IMR-90 (cell line): ENCODE data around the gene DNMT3B. TPM values are rescaled to one million over a fixed set of nuclear protein-coding genes. Genes with fewer than 3 reads are reported as not detected.

Experiments used
- ATAC-seq: fragments of 200-7000 bp; cut with Tn5 transposase; 2 replicates; pipeline ENCODE4 v1.9.1; 2020; ENCODE audit warnings: low read depth, mild to moderate bottlenecking, moderate library complexity
- BruUV-seq: library from RNA; stranded (reverse); fragments of 400-500 nt; replicated peaks from 2 replicates; lab custom pipeline; 2021; lab: Mats Ljungman, UMichigan
- CTCF ChIA-PET: fragments of 300-600 bp; formaldehyde crosslinking; extraction: SDS; loops from one replicate; lab custom pipeline; 2021; ENCODE audit warnings: antibody characterized with exemption; lab: Yijun Ruan, JAX
- POLR2A ChIA-PET: fragments of 300-600 bp; sonication (Branson Sonifier 250); formaldehyde crosslinking; loops from one replicate; lab custom pipeline; 2022; ENCODE audit warnings: antibody characterized with exemption; ENCODE audit not compliant: unreplicated experiment; lab: Charles Lee
- DNase-seq: peaks from one replicate; pipeline ENCODE4 v3.0.0; 2013
- H2AFZ ChIP-seq: replicated peaks from 2 replicates; pipeline ENCODE3; 2013; ENCODE audit warnings: low read length, mild to moderate bottlenecking; ENCODE audit not compliant: poor library complexity
- H2AK5ac ChIP-seq: 2 replicates; pipeline ENCODE4 v1.6.1; 2013; ENCODE audit warnings: low read depth, low read length, inconsistent platforms
- H2AK9ac ChIP-seq: replicated peaks from 2 replicates; pipeline ENCODE3; 2013; ENCODE audit warnings: mild to moderate bottlenecking, low read depth, low read length, moderate library complexity; ENCODE audit not compliant: poor library complexity
- H2BK120ac ChIP-seq: 2 replicates; pipeline ENCODE4 v1.6.1; 2013; ENCODE audit warnings: low read depth, low read length, inconsistent platforms
- H2BK15ac ChIP-seq: 3 replicates; pipeline ENCODE4 v1.6.1; 2013; ENCODE audit warnings: low read depth, low read length, inconsistent platforms
- H2BK20ac ChIP-seq: 2 replicates; pipeline ENCODE4 v1.6.1; 2013; ENCODE audit warnings: low read depth, mild to moderate bottlenecking, inconsistent platforms, low read length, moderate library complexity
- H2BK5ac ChIP-seq: 2 replicates; pipeline ENCODE4 v1.6.1; 2013; ENCODE audit warnings: mild to moderate bottlenecking, low read depth, low read length, inconsistent platforms; ENCODE audit not compliant: poor library complexity, severe bottlenecking
- H3K14ac ChIP-seq: replicated peaks from 2 replicates; pipeline ENCODE4 v1.6.1; 2013; ENCODE audit warnings: low read depth, low read length, inconsistent platforms
- H3K18ac ChIP-seq: 2 replicates; pipeline ENCODE4 v1.6.1; 2013; ENCODE audit warnings: low read depth, low read length, control low read depth
- H3K23ac ChIP-seq: 2 replicates; pipeline ENCODE4 v1.6.1; 2013; ENCODE audit warnings: low read depth, low read length, inconsistent platforms
- H3K27ac ChIP-seq: 2 replicates; pipeline ENCODE4 v1.5.1; 2013; ENCODE audit warnings: mild to moderate bottlenecking, control low read depth, low read length; ENCODE audit not compliant: insufficient read depth
- H3K27me3 ChIP-seq: 2 replicates; pipeline ENCODE4 v1.6.1; 2013; ENCODE audit warnings: low read length; ENCODE audit not compliant: control insufficient read depth, insufficient read depth
- H3K36me3 ChIP-seq: 2 replicates; pipeline ENCODE4 v1.6.1; 2013; ENCODE audit warnings: low read length, mixed read lengths; ENCODE audit not compliant: control insufficient read depth, insufficient read depth
- H3K4ac ChIP-seq: 2 replicates; pipeline ENCODE4 v1.6.1; 2013; ENCODE audit warnings: low read depth, low read length, inconsistent platforms
- H3K4me1 ChIP-seq: 2 replicates; pipeline ENCODE4 v1.6.1; 2013; ENCODE audit warnings: low read length, mixed read lengths; ENCODE audit not compliant: control insufficient read depth, insufficient read depth
- H3K4me2 ChIP-seq: 2 replicates; pipeline ENCODE4 v1.6.1; 2013; ENCODE audit warnings: low read depth, mild to moderate bottlenecking, control low read depth, low read length, moderate library complexity
- H3K4me3 ChIP-seq: 2 replicates; pipeline ENCODE4 v1.5.1; 2013; ENCODE audit warnings: low read depth, mild to moderate bottlenecking, control low read depth, low read length, moderate library complexity; ENCODE audit not compliant: insufficient read depth
- H3K56ac ChIP-seq: 2 replicates; pipeline ENCODE4 v1.6.1; 2013; ENCODE audit warnings: low read length, inconsistent platforms; ENCODE audit not compliant: insufficient read depth; ENCODE audit errors: extremely low read depth
- H3K79me1 ChIP-seq, 2 experiments: 2 replicates each; pipeline ENCODE4 v1.6.1; 2013; ENCODE audit warnings: low read length in 2 of 2, inconsistent platforms in 1 of 2, low read depth in 1 of 2
- H3K9ac ChIP-seq: 2 replicates; pipeline ENCODE4 v1.6.1; 2013; ENCODE audit warnings: low read depth, low read length, control low read depth
- H3K9me1 ChIP-seq: 2 replicates; pipeline ENCODE4 v1.6.1; 2013; ENCODE audit warnings: low read length, inconsistent platforms; ENCODE audit not compliant: insufficient read depth
- H3K9me3 ChIP-seq: 2 replicates; pipeline ENCODE4 v1.6.1; 2013; ENCODE audit warnings: low read length; ENCODE audit not compliant: control insufficient read depth, insufficient read depth
- H4K20me1 ChIP-seq: 2 replicates; pipeline ENCODE4 v1.6.1; 2013; ENCODE audit warnings: low read length, inconsistent platforms; ENCODE audit not compliant: insufficient read depth
- H4K5ac ChIP-seq: 2 replicates; pipeline ENCODE4 v1.6.1; 2013; ENCODE audit warnings: mild to moderate bottlenecking, low read depth, low read length, control low read depth
- H4K8ac ChIP-seq, 2 experiments: 2 replicates each; pipeline ENCODE4 v1.6.1; 2013; ENCODE audit warnings: low read depth in 2 of 2, low read length in 2 of 2, control low read depth in 1 of 2, inconsistent platforms in 1 of 2
- H4K91ac ChIP-seq: 2 replicates; pipeline ENCODE4 v1.6.1; 2013; ENCODE audit warnings: low read depth, low read length, inconsistent platforms; ENCODE audit not compliant: insufficient read depth
- MXI1 ChIP-seq: IDR thresholded peaks from 2 replicates; pipeline ENCODE4 v1.6.1; 2012; ENCODE audit warnings: low read depth, mild to moderate bottlenecking, low read length, moderate library complexity, borderline replicate concordance
- RFX5 ChIP-seq: IDR thresholded peaks from 2 replicates; pipeline ENCODE4 v1.8.0; 2012; ENCODE audit warnings: low read depth, mild to moderate bottlenecking, low read length, moderate library complexity
- WGBS, 2 experiments: methylation state at CpG; one replicate each; pipeline versions ENCODE4 v1.1.5 to v1.1.7; 2013; ENCODE audit warnings: missing lambda C conversion rate in 2 of 2; ENCODE audit not compliant: insufficient read length in 1 of 2; ENCODE audit errors: extremely low coverage in 2 of 2; 5-methylcytosine and 5-hydroxymethylcytosine counted together
- dilution Hi-C: fragments of 300-500 bp; cut with HindIII; formaldehyde crosslinking; loops from one replicate; pipeline ENCODE4 v1.14.3; 2018; ENCODE audit warnings: low sequenced_read_pairs; ENCODE audit not compliant: unreplicated experiment
- in situ Hi-C: fragments of 300-500 bp; cut with MboI; formaldehyde crosslinking; loops from 3 replicates; pipeline ENCODE4 v1.14.3; 2019; ENCODE audit warnings: low sequenced_read_pairs, inconsistent platforms, mixed read lengths
- intact Hi-C: fragments of 100-400 bp; cut with micrococcal nuclease; formaldehyde crosslinking; loops from 2 replicates; pipeline ENCODE4 v1.10.0; 2022
- polyA plus RNA-seq, 3 experiments: library from polyadenylated mRNA; depleted of rRNA; stranded (reverse); fragments of >200 nt; gene quantifications; 2 replicates each; pipeline ENCODE4 v1.2.3, GENCODE V29; 2012; ENCODE audit warnings: low replicate concordance in 1 of 3
- total RNA-seq: library from RNA; depleted of rRNA; stranded (reverse); fragments of >200 nt; gene quantifications from 2 replicates; pipeline ENCODE4 v1.2.3, GENCODE V29; 2012

DNMT3B gene
- total and polyA plus RNA-seq, 2 of the 4 experiments (the other 2 are of a cell fraction): 1.3 to 1.9 TPM

DNA sequence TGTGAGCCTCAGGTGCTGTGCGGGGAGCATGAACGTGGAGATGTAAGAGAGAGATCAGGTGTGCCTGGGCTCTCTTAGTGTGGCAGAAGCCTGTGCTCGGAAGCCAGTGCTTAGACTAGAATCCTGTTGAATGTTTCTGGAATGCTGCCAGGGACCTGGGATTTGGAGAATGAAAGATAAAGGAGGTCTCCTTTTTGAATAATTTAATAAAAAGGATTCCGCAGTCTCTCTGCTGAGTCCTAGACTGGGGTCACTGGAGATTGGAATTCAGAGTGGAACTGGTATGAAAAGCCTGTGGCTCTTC lies 77.7 kb downstream of the DNMT3B start:
- H2BK120ac ChIP-seq: no peak overlapping the region
- no peak overlapping the region for H3K14ac ChIP-seq
- no peak overlapping the region for H2AFZ ChIP-seq
- no peak overlapping the region for H4K5ac ChIP-seq
- TF ChIP-seq RFX5 (no peak), MXI1 (no peak)
- H2BK15ac ChIP-seq: no peak overlapping the region
- no peaks in the 10 kb centered on the region for H3K4me1 ChIP-seq
- H2AK9ac ChIP-seq: no peak overlapping the region
- DNase-seq: no peak
- no TSS peak for BruUV-seq
- H3K79me1 ChIP-seq: peaks cover 36 to 84% of the 10 kb centered on the region in 2 experiments
- in situ Hi-C loops (no loop called here), dilution Hi-C loops (no loop called here), intact Hi-C loops (loop anchor here (1.0 kb wide), 1 partner anchor 9 kb away; no protein-coding TSS in a partner anchor)
- H2BK5ac ChIP-seq: no peak overlapping the region
- no peak for ATAC-seq
- H4K8ac ChIP-seq: no peak overlapping the region
- no peak overlapping the region for H3K27ac ChIP-seq
- no peaks in the 10 kb centered on the region for H3K27me3 ChIP-seq
- no peak overlapping the region for H4K91ac ChIP-seq
- no peak overlapping the region for H3K4me2 ChIP-seq
- H3K4me3 ChIP-seq: no peak overlapping the region
- H3K9me3 ChIP-seq: no peaks in the 10 kb centered on the region
- peaks cover 6% of the 10 kb centered on the region; the same call in 1 of the 2 replicates for H3K9me1 ChIP-seq
- H3K23ac ChIP-seq: no peak overlapping the region
- POLR2A ChIA-PET: no interaction called here
- peaks cover 63% of the 10 kb centered on the region for H4K20me1 ChIP-seq
- peaks cover 51% of the 10 kb centered on the region for H3K36me3 ChIP-seq
- no peak overlapping the region for H2AK5ac ChIP-seq
- no peak overlapping the region for H3K18ac ChIP-seq
- 91% methylated on average over 4 of the region's 4 CpGs; no CpG with 5 or more reads in 1 of the 2 experiments for WGBS, 2 experiments
- CTCF ChIA-PET: no interaction called here
- H2BK20ac ChIP-seq: no peak overlapping the region
- H3K9ac ChIP-seq: no peak overlapping the region
- H3K56ac ChIP-seq: no peak overlapping the region
- H3K4ac ChIP-seq: no peak overlapping the region
